Measurements from ENCODE around the gene P2RY6. TPM values are rescaled to one million over a fixed set of nuclear protein-coding genes. Genes with fewer than 3 reads are reported as not detected.

The P2RY6 gene
- total and polyA plus RNA-seq, 2 of the 8 experiments (the other 6 are each of a cell fraction or from before 2014, with no cell fraction given) = 0.15 TPM; not detected in 1

- POLR2A ChIA-PET (ENCODE audit: partially characterized antibody) = interaction anchor here (0.7 to 1.0 kb wide), 3 partner anchors 15 to 411 kb away, joined by 3 read pairs; no protein-coding TSS in a partner anchor
- 89% methylated on average over 8 of the region's 8 CpGs; no CpG with 5 or more reads in 1 of the 2 experiments for WGBS, 2 experiments (ENCODE audit: extremely low coverage in 1 of 2, insufficient coverage in 1 of 2, insufficient read length in 1 of 2, insufficient replicate concordance in 2 of 2, low coverage in 1 of 2, low lambda C conversion rate in 2 of 2, missing lambda C conversion rate in 1 of 2)
- H3K9ac ChIP-seq (replicated peaks in 1 of 4; ENCODE audit: extremely low read depth in 1 of 4, low read depth in 3 of 4, low read length in 3 of 4) = no peak overlapping the region
These were observed 29.0 kb upstream of the P2RY6 start for GRCh38 chr11:73243093-73243485.

More at GRCh38 chr11:73243093-73243485, 29.0 kb upstream of the P2RY6 start:
- H3K4me2 ChIP-seq (ENCODE audit: insufficient read depth in 1 of 2, low read depth in 2 of 2, low read length in 2 of 2) = peak overlapping the region in 1 of 2 experiments; percentile 65; a peak in 1 of 4 replicates
- H2BK20ac ChIP-seq (ENCODE audit: low read length) = peak overlapping the region; percentile 62
- 0 out of 2 replicates have a peak overlapping the region, but pooled peaks have one; percentile 65 for H2AFZ ChIP-seq (ENCODE audit: low read length)
- peak overlapping the region; percentile 67 for H4K91ac ChIP-seq (replicated peaks; ENCODE audit: insufficient read length, low read length)
- H3K4me3 ChIP-seq (ENCODE audit: extremely low read depth in 1 of 4, insufficient read depth in 2 of 4, low read depth in 3 of 4, low read length in 4 of 4) = no peak overlapping the region
- H3K18ac ChIP-seq (ENCODE audit: extremely low read depth, low read length) = peak overlapping the region; percentile 54; the same call in 1 of the 2 replicates
- H4K20me1 ChIP-seq (replicated peaks in 1 of 2; ENCODE audit: control insufficient read depth in 1 of 2, insufficient read depth in 2 of 2, low read length in 2 of 2) = no peaks in the 10 kb centered on the region
- DNase-seq (ENCODE audit: low read depth in 1 of 2, low spot score in 2 of 2) (no peak), FAIRE-seq (no peak)
- H4K5ac ChIP-seq (ENCODE audit: insufficient read length, low read depth, low read length) = no peak overlapping the region
- no peak overlapping the region for H3K14ac ChIP-seq (ENCODE audit: insufficient read length)
- H3K36me3 ChIP-seq (ENCODE audit: control insufficient read depth in 2 of 4, insufficient read depth in 4 of 4, low read length in 3 of 4) = no peaks in the 10 kb centered on the region
- 0 out of 2 replicates have a peak overlapping the region, but pooled peaks have one; percentile 95 for H2BK15ac ChIP-seq (ENCODE audit: low read length)
- H2AK5ac ChIP-seq (ENCODE audit: low read depth, low read length) = no peak overlapping the region
- H3K27me3 ChIP-seq (replicated peaks in 1 of 4; ENCODE audit: control insufficient read depth in 3 of 4, extremely low read depth in 1 of 4, insufficient read depth in 3 of 4, low read length in 3 of 4) = no peaks in the 10 kb centered on the region
- peak overlapping the region; percentile 72; the same call in 1 of the 2 replicates for H4K8ac ChIP-seq (ENCODE audit: extremely low read depth, insufficient read depth, low read length)
- H3K79me2 ChIP-seq (ENCODE audit: control insufficient read depth in 1 of 2, insufficient read depth in 2 of 2, low read length in 2 of 2) = no peaks in the 10 kb centered on the region
- H3K23ac ChIP-seq (ENCODE audit: insufficient read length) = no peak overlapping the region
- H3K23me2 ChIP-seq (ENCODE audit: low read depth, low read length) = no peaks in the 10 kb centered on the region; the same call in 1 of the 2 replicates
- H3K79me1 ChIP-seq (ENCODE audit: low read depth, low read length) = no peaks in the 10 kb centered on the region
- H3K56ac ChIP-seq (replicated peaks; ENCODE audit: insufficient read length, low read depth, low read length) = no peak overlapping the region
- no peaks in the 10 kb centered on the region for H3K9me3 ChIP-seq (ENCODE audit: insufficient read depth in 2 of 2, low read depth in 1 of 2, low read length in 1 of 2)
- H2BK5ac ChIP-seq (ENCODE audit: low read depth, low read length) = peak overlapping the region; percentile 86; the same call in 1 of the 2 replicates
- TF ChIP-seq MAFK (IDR thresholded peaks at IDR 0.05; ENCODE audit: low read depth, low read length) = no peak
- no peak for TF ChIP-seq SUZ12 (IDR thresholded peaks at IDR 0.05; ENCODE audit: low read length)
- TF ChIP-seq CTBP2 (IDR thresholded peaks at IDR 0.05; ENCODE audit: borderline replicate concordance, insufficient read depth, insufficient read length, low read length) = no peak
- no peak for TF ChIP-seq GTF2F1 (IDR thresholded peaks at IDR 0.05; ENCODE audit: borderline replicate concordance, low read depth, low read length)
- TF ChIP-seq SRF (IDR thresholded peaks at IDR 0.05; ENCODE audit: low read depth, low read length) = no peak
- no peak for TF ChIP-seq NRF1 (IDR thresholded peaks at IDR 0.05; ENCODE audit: low read depth, low read length)
- no peak for TF ChIP-seq E2F6 (IDR thresholded peaks at IDR 0.05)
- TF ChIP-seq CHD2 (IDR thresholded peaks at IDR 0.05; ENCODE audit: low read length) = no peak
- no peak for TF ChIP-seq ZNF274 (IDR thresholded peaks at IDR 0.05; ENCODE audit: borderline replicate concordance, extremely low read depth, low read length)
- TF ChIP-seq RNF2 (IDR thresholded peaks at IDR 0.05; ENCODE audit: borderline replicate concordance, low read depth, low read length, missing control alignments, poor library complexity, severe bottlenecking) = no peak
- no peak for TF ChIP-seq HDAC6 (IDR thresholded peaks at IDR 0.05; ENCODE audit: low read depth, low read length)
- H3K4ac ChIP-seq (replicated peaks; ENCODE audit: insufficient read length, low read depth, low read length) = peak overlapping the region; percentile 16
- peak overlapping the region; percentile 48 for H2BK120ac ChIP-seq (replicated peaks; ENCODE audit: low read depth, low read length)
- peak overlapping the region; percentile 83 for H2BK12ac ChIP-seq (ENCODE audit: low read depth, low read length)
- H3K27ac ChIP-seq (ENCODE audit: low read depth, low read length) = no peak overlapping the region
- peaks cover 0 to 8% (median 3%) of the 10 kb centered on the region in 4 experiments; a peak in 3 of 7 replicates for H3K4me1 ChIP-seq (replicated peaks in 1 of 4; ENCODE audit: control insufficient read depth in 3 of 4, insufficient read depth in 4 of 4, low read length in 3 of 4)
- CTCF ChIA-PET (ENCODE audit: partially characterized antibody) = interaction anchor here (0.6 to 21.6 kb wide), 33 partner anchors 9 to 675 kb away, joined by 3 to 451 read pairs (median 4); partner anchors contain the start of genes P2RY2 and P2RY6

Data from H1 (cell line).